ENCODE measurements around the gene AP4S1.
A peak's percentile ranks its signal among the peaks of the same experiment; 100 is the strongest.
"Not testable (repeated sequence)": the region's sequence is repeated elsewhere in the genome, so short reads cannot be mapped to it uniquely, and the experiment has no call there.

AP4S1 gene

DNA sequence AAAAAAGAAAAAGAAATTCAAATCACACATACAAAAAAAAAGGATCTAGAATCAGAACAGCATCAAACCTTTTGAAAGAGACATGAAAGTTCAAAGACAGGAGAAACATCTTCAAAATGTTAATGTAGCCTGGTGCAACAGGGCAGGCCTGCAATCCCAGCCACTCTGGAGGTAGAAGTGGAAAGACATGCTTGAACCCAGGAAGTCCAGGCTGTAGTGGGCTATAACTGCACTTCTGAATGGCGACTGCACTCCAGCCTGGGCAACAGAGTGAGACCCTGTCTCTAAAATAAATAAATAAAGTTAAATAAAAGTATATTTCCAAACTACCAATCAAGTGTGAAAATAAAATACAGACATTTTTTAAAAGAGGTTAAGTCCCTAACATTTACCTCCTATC is 18.7 kb upstream of the AP4S1 start:
- DNase-seq (ENCODE audit: low read depth) = no peak

GRCh38 chr14:31009836-31010574 is 15.4 kb upstream of the AP4S1 start:
- DNase-seq (ENCODE audit: low read depth) = no peak

GRCh38 chr14:31010935-31011334 is 14.5 kb upstream of the AP4S1 start:
- DNase-seq (ENCODE audit: low read depth) = no peak

- DNase-seq (ENCODE audit: low read depth) = no peak
Measured at GRCh38 chr14:31013841-31014240, 11.6 kb upstream of the AP4S1 start.

DNA sequence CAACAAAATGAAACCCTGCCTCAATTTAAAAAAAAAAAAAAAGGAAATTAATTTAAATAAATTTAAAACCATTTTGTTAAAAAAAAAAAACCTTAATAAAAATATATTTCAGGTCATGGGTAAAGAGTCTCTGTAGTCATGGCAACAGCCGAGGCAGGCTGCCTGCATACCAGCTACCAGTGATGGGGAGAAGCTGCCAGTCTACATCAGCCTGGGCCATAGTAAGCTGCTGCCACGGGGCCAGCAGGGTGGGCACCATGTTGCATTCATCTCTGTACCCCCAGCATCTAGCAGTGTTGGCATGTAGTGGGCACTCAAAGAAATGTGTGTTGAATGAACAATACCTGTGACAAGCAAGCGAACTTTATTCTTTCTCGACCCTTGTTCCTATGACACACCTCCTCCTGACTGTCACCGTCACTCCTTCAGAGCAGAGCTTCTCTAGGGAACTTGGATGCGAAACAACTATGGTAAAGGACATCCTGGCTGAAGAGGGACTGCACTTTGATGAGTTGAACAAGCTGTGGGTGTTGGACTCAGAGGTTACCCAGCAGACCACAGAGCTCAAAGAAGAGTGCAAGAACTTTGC is 7.3 kb upstream of the AP4S1 start:
- no peak for DNase-seq (ENCODE audit: low read depth)

DNA sequence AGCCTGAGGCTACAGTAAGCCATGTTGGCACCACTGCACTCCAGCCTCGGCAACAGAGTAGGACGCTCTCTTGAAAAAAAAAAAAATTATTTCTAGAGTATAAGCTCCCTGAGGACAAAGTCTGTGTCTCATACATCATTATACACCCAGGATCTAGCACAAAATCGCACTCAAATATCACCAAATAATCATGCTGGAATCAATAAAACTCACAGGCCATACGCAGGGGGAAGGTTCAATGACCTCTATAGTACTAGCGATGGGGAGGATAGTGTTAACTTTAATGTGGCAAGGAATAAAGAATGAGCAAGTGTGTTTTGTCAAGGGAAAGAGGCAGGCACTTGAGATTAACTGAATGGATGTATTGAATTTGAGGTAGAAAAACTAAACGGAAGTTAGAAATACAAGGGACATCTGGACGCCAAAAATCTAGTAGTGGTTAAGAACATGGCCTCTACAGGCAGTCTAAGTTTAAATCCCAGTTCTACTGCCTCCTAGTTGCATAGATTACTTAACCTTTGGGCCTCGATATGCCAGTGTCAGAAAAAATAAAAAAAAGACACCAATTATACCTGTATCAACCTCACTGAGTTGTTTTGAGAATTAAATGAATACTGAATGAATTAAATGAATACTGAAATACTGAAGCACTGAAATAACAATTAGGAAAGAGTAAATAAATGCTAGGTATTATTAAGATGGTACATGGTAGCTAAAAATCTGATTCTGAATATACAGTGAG is 4.4 kb upstream of the AP4S1 start:
- DNase-seq (ENCODE audit: low read depth) = no peak

DNA sequence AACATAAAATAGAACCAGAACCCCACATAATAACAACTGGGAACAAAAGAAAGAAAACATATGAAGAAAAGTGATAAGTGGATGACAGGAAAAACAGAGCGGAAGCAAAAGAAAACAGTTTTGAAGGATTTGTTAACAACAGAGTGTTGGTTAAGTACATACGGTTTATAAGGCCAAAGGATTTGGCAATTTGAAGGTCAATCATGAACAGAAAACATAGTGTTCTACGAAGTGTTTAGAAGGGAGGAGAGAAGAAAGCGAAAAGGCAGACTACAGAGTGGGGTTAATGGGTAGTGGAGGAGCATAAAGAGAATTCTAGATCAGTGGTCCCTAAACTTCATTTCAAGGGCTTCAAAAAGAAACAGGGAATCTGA is 3.9 kb upstream of the AP4S1 start:
- DNase-seq (ENCODE audit: low read depth) = no peak

DNA sequence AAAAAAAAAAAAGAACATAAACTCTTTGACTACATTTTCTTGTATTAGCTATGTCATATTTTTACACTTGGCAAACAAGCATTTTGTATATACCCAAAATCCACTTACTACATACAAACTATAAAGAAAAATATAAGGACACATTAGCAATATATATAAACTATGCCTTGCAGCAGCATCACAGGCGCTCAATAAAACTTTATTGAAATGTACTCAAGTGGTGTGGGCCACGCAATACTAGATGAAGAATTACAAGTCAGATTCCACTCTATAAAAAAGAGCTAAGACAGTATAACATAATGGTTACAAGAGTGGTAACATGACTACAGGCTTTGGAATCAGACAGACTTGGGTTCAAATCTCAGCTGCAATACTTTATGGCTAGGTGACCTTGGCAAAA is 3.1 kb upstream of the AP4S1 start:
- DNase-seq (ENCODE audit: low read depth) = no peak

DNA sequence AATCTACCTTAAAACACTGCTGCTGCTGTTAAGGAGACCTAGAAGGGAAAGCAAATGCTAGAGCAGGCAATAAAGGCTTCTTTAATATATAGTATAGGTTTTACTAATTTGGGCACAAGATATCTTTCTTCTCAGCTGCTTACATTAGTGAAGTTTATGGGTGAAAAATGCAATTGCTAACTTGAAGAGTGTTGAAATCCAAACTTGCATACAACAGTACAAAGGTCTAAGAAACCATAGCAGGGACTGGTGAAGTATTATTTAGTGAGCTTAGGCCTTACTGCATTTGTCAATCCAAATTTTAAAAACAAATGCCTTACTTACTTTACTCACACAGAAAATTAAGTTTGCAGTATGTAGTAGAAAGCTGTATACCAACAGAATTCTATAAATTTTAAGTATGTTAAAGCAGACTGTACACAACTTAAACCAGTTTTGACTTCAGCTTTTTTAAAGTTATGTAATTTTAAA is 1.4 kb upstream of the AP4S1 start:
- no peak for DNase-seq (ENCODE audit: low read depth)

- no peak for DNase-seq (ENCODE audit: low read depth)
Measured at GRCh38 chr14:31024577-31025366, 677 bp upstream of the AP4S1 start.

DNA sequence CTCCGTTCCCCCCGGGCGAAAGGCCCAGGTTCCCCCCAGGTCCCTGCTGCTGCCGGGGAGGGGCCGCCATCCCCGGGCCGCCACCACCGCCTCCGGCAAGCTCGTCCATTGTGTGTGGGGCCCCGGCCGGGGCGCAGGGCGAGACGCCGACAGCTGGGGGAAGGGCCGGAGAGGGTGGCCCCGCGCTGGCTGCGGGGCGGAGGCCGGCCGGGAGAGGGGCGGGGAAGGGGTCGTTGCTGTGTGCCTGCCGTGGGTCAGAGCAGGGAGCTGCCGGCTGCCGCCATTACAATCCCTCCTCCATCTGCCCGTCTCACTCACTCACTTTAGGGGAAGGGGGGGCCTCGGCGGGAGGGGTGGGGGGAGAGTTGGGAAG is 614 bp downstream of the AP4S1 start, which contains the start of gene STRN3:
Gene STRN3 (minus strand): TSS at position 303 of the 373 bp plus-strand sequence. CDS start 194 bp downstream, at position 109.
- DNase-seq (ENCODE audit: low read depth) = no peak

DNA sequence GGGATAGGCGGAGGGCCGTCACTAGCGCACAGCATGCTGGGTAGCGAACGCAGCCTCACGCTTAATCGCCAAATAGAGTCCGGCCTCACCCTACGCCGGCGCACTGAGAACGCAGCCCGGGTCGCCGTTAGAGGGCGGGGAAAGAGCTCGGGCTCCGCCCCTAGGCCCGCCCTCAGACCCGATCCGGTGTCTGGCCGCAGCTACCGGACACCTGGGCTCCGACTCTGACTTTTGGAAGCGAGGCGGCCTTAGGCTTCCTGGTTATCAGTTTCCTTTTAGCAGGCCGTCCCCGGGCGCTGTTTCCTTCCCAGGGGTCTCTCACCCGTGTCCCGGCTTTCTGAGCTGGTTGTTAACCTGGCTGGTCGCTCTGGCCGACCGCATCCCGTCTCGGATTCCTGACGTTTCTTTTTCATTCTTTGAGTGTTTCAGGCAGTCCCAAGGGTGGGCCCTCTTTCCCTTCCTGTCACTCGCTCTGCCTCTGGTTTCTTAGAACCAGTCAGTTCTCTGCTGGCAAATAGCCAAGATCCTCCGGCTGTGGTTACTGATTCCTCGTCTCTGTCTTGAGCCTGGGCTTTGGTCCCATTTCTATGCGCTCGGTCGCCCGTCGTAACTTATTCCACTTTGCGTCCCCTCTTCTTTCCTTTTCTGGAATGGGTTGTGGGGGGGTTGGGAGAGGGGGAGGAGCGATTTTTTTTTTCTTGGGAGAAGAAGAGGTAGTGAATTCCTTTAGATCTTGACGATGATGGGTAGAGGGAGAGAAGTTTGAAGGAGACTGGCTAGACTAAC is 1.2 kb downstream of the AP4S1 start:
- DNase-seq (ENCODE audit: low read depth) = peak; percentile 75

- DNase-seq (ENCODE audit: low read depth) = no peak
Measured at GRCh38 chr14:31027847-31028246, 2.4 kb downstream of the AP4S1 start.

DNA sequence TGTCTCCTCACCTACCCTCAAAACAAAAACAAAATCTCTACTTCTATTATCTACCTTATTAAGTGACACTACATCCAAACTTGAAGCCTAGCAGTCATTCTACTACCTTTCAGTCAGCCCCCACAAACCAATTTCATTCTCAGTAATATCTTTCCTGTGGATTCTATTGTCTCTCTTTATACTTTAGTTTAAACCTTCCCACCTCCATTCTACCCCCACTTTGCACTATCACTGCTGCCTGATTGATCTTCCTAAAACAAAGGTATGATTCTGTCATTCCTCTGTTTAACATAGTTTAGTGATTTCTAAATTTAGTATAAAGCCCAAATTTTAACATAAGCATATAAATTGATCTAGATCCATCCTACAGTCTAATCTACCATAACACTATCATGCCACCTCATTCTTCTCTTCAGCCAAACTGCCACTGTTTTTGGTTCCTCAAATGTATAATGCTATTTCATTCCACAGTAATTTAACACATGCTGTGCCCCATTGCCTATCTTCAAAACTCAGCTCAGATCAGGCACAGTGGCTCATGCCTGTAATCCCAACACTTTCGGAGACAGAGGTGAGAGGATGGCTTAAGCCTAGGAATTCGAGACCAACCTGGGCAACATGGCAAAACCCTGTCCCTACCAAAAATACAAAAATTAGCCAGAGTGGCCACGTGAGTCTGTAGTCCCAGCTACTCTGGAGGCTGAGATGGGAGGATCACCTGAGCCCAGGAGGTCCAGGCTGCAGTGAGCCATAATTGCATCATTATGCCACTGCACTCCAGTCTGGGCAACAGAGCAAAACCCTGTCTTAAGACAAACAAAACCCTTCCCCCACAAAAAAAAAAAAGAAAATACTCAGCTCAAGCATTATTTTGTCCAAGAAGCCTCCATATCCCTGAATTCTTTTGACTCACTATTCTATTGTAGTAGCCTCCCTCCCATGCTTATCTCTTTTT is 3.8 kb downstream of the AP4S1 start:
- no peak for DNase-seq (ENCODE audit: low read depth)

- DNase-seq (ENCODE audit: low read depth) = no peak
Measured at GRCh38 chr14:31030469-31030868, 5.0 kb downstream of the AP4S1 start.

DNA sequence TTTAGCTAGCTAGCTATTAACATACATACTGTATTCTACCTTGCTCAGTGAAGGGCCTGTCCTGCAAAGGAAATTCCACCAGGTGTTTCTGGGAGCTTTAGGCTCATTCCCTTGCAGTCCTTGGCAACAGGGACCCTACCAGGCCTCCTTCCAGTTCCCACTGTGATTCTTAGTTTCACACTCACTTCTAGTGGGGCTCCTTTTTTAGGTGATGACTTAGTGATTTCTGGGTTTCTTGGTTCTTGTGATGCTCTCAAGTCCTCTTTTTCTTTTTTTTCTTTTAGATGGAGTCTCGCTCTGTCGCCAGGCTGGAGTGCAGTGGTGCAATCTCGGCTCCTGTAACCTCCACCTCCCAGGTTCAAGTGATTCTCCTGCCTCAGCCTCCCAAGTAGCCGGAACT is 11.1 kb downstream of the AP4S1 start:
- no peak for DNase-seq (ENCODE audit: low read depth)

- DNase-seq (ENCODE audit: low read depth) = no peak
Measured at GRCh38 chr14:31037709-31038221, 12.3 kb downstream of the AP4S1 start.

DNA sequence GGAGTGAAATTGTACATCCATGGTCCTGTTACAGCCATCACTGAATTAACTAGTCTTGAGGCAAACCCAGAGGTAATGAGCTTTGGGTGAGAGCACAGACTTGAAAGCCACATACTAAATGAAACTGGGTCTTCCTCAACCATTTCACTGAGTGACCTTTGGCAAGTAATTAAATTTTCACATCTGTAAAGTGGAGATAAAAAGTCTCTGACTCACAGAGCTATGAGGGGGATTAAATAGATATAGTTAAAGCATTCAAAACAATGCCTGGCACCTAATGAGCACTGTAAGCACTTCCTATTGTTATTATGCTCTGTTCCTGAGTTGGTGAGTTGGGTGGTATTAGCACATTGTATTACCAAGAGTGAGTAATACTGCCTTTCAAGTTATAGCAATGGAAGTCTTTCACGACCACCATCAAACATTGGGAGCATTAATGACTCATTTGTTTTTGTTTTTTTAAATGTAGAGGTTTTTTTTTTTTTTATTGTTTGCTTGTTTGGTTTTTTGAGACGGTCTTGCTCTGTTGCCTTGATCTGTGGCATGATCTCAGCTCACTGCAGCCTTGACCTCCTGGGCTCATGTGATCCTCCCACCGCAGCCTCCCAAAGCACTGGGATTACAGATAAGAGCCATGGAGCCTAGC is 13.2 kb downstream of the AP4S1 start:
- no peak for DNase-seq (ENCODE audit: low read depth)

- no peak for DNase-seq (ENCODE audit: low read depth)
Measured at GRCh38 chr14:31042300-31042699, 16.9 kb downstream of the AP4S1 start.

DNA sequence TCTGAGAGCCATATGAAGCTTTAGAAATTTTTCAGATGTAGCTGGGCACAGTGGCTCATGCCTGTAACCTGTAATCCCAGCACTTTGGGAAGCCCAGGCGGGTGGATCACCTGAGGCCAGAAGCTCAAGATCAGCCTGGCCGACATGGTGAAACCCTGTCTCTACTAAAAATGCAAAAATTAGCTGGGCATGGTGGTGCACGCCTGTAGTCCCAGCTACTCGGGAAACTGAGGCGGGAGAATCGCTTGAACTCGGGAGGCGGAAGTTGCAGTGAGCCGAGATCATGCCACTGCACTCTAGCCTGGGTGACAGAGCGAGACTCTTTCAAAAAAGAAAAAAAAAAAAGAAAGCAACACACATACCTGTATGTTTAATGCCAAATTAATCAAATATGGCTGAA is 17.4 kb downstream of the AP4S1 start:
- not testable (repeated sequence) for DNase-seq (ENCODE audit: low read depth)

Data from stimulated activated CD8-positive, alpha-beta memory T cell treated with anti-CD3 and anti-CD28 coated beads, Interleukin-7, amount 100 ng/mL, for 24 hours (primary cell).